Gastroesophageal sphincter (tissue), 3 donors: Measurements from ENCODE around the gene MAP3K21.

Experiments used
- EP300 ChIP-seq: sonication (generic); formaldehyde crosslinking; IDR thresholded peaks from one replicate; pipeline ENCODE4 v1.6.1; 2017; ENCODE audit warnings: antibody characterized with exemption, mild to moderate bottlenecking
- POLR2A ChIP-seq, 2 donors: fragments of 450-650 bp; IDR thresholded peaks; one replicate each; pipeline ENCODE4 v1.6.1; 2017; ENCODE audit warnings: antibody characterized with exemption in 2 of 2, mild to moderate bottlenecking in 2 of 2, moderate library complexity in 1 of 2
- POLR2AphosphoS5 ChIP-seq: sonication (generic); formaldehyde crosslinking; IDR thresholded peaks from one replicate; pipeline ENCODE4 v1.6.1; 2017; ENCODE audit warnings: antibody characterized with exemption
- TF ChIP-seq, protein P1 (sequence below), 4 experiments: fragments of 200-600 bp in 2 of 4; fragments of 450-650 bp in 2 of 4; sonication (generic) in 1 of 4; IDR thresholded peaks; one replicate each; pipeline ENCODE4 v1.5.1; 2017 to 2019; ENCODE audit warnings: antibody characterized with exemption in 4 of 4, mild to moderate bottlenecking in 2 of 4, moderate library complexity in 2 of 4

DNA sequence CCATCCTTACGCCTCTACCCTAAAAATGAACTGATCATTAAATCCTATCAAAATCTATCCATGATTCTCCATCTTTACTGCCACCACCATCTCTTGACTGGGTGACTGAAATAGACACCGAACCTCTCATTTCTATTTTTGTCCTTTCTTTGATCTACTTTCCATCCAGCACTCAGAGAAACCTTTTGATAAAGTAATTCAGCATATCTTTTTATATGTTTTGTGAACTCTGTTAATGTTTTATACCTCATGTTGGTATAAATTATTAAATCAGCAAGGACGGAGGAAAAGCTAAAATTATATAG lies 45.0 kb upstream of the MAP3K21 start:
- TF ChIP-seq, protein P1, sequence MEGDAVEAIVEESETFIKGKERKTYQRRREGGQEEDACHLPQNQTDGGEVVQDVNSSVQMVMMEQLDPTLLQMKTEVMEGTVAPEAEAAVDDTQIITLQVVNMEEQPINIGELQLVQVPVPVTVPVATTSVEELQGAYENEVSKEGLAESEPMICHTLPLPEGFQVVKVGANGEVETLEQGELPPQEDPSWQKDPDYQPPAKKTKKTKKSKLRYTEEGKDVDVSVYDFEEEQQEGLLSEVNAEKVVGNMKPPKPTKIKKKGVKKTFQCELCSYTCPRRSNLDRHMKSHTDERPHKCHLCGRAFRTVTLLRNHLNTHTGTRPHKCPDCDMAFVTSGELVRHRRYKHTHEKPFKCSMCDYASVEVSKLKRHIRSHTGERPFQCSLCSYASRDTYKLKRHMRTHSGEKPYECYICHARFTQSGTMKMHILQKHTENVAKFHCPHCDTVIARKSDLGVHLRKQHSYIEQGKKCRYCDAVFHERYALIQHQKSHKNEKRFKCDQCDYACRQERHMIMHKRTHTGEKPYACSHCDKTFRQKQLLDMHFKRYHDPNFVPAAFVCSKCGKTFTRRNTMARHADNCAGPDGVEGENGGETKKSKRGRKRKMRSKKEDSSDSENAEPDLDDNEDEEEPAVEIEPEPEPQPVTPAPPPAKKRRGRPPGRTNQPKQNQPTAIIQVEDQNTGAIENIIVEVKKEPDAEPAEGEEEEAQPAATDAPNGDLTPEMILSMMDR (IDR thresholded peaks at IDR 0.05), result no peak
- TF ChIP-seq POLR2A (IDR thresholded peaks at IDR 0.05) (no peak), EP300 (no peak), POLR2AphosphoS5 (no peak)
